ENCODE data around the gene ALS2.

Gene ALS2

GRCh38 chr2:201758234-201758633, 22.5 kb downstream of the ALS2 start:
- DNase-seq (no peak), ATAC-seq (no peak)

- ATAC-seq = no peak
- no peak for DNase-seq
These were observed 25.9 kb downstream of the ALS2 start for GRCh38 chr2:201754717-201755415.

GRCh38 chr2:201751566-201751965, 29.2 kb downstream of the ALS2 start:
- ATAC-seq = no peak
- no peak for DNase-seq

- ATAC-seq (no peak), DNase-seq (no peak)
These were observed 34.2 kb downstream of the ALS2 start for GRCh38 chr2:201746551-201746950.

- no peak for ATAC-seq
- DNase-seq = no peak
These were observed 45.2 kb downstream of the ALS2 start for GRCh38 chr2:201735486-201735885.

GRCh38 chr2:201734111-201734510, 46.6 kb downstream of the ALS2 start:
- ATAC-seq = no peak
- DNase-seq = no peak

GRCh38 chr2:201733544-201733943, 47.2 kb downstream of the ALS2 start:
- DNase-seq (no peak), ATAC-seq (no peak)

- DNase-seq (no peak), ATAC-seq (peak; percentile 91)
These were observed 50.0 kb downstream of the ALS2 start for GRCh38 chr2:201730651-201731285.

GRCh38 chr2:201715459-201715858, 65.3 kb downstream of the ALS2 start:
- DNase-seq (no peak), ATAC-seq (no peak)

GRCh38 chr2:201712726-201713125, 68.0 kb downstream of the ALS2 start:
- DNase-seq = no peak
- no peak for ATAC-seq

GRCh38 chr2:201709747-201710146, 71.0 kb downstream of the ALS2 start:
- DNase-seq = no peak
- no peak for ATAC-seq

GRCh38 chr2:201709049-201709448, 71.7 kb downstream of the ALS2 start:
- DNase-seq (no peak), ATAC-seq (no peak)

GRCh38 chr2:201707753-201708152, 73.0 kb downstream of the ALS2 start:
- DNase-seq = no peak

GRCh38 chr2:201707142-201707541, 73.6 kb downstream of the ALS2 start:
- DNase-seq (no peak), ATAC-seq (no peak)

More at GRCh38 chr2:201707753-201708152, 73.0 kb downstream of the ALS2 start:
- no peak for ATAC-seq

- ATAC-seq (no peak), DNase-seq (no peak)
These were observed 76.2 kb downstream of the ALS2 start for GRCh38 chr2:201704536-201704935.

GRCh38 chr2:201701646-201702045, 79.1 kb downstream of the ALS2 start:
- DNase-seq = no peak
- no peak for ATAC-seq

GRCh38 chr2:201699416-201699815, 81.3 kb downstream of the ALS2 start:
- ATAC-seq = no peak

GRCh38 chr2:201698588-201699226, 82.0 kb downstream of the ALS2 start, which contains the start of gene MPP4:
Gene MPP4, minus strand, starts transcription at chr2:201698644. Its CDS starts 4,690 bp downstream, at chr2:201693954.
- no peak for ATAC-seq
- DNase-seq = no peak

More at GRCh38 chr2:201699416-201699815, 81.3 kb downstream of the ALS2 start:
- DNase-seq = no peak

- no peak for DNase-seq
- no peak for ATAC-seq
These were observed 82.8 kb downstream of the ALS2 start for GRCh38 chr2:201697899-201698298.

- no peak for DNase-seq
- ATAC-seq = no peak
These were observed 84.5 kb downstream of the ALS2 start for GRCh38 chr2:201696151-201696659.

- no peak for DNase-seq
- no peak for ATAC-seq
These were observed 95.6 kb downstream of the ALS2 start for GRCh38 chr2:201685156-201685555.

- no peak for ATAC-seq
- DNase-seq = peak; percentile 23
These were observed 100.0 kb downstream of the ALS2 start for GRCh38 chr2:201680743-201681142.

GRCh38 chr2:201678401-201678800, 102.3 kb downstream of the ALS2 start:
- no peak for DNase-seq
- ATAC-seq = no peak

All from stimulated activated naive CD8-positive, alpha-beta T cell treated with anti-CD3 and anti-CD28 coated beads, Interleukin-15, Interleukin-2, amounts not matched to agents 100 U/mL and 50 U/mL, for 24 hours (primary cell).